Heart left ventricle (tissue), 16 donors: ENCODE measurements around the gene FEN1. TPM values are rescaled to one million over a fixed set of nuclear protein-coding genes. Genes with fewer than 3 reads are reported as not detected.

Experiments used
- ATAC-seq, 4 donors: fragments of 200-7000 bp; cut with Tn5 transposase; one replicate each; pipeline ENCODE4 v1.9.1; 2020 to 2022; ENCODE audit warnings: moderate library complexity in 4 of 4, mild to moderate bottlenecking in 3 of 4, moderate number of reproducible peaks in 1 of 4
- DNase-seq, 5 donors: peaks; one replicate each; pipeline ENCODE4 v3.0.0-alpha.2; 2020
- H3K27ac ChIP-seq, 12 donors: fragments of 200-600 bp; sonication (generic) in 4 of 12; one replicate each; pipeline versions ENCODE4 v1.5.0 to v1.8.0; 2016 to 2022; ENCODE audit warnings: mild to moderate bottlenecking in 2 of 12
- H3K27me3 ChIP-seq, 9 donors: fragments of 200-600 bp; sonication (generic) in 2 of 9; one replicate each; pipeline versions ENCODE4 v1.5.1 to v1.8.0; 2016 to 2022; ENCODE audit warnings: mild to moderate bottlenecking in 3 of 9
- H3K36me3 ChIP-seq, 9 donors: fragments of 200-600 bp; sonication (generic) in 2 of 9; one replicate each; pipeline versions ENCODE4 v1.5.0 to v1.8.0; 2018 to 2022; ENCODE audit warnings: mild to moderate bottlenecking in 2 of 9
- H3K4me1 ChIP-seq, 12 donors: fragments of 200-600 bp; sonication (generic) in 4 of 12; one replicate each; pipeline versions ENCODE4 v1.5.0 to v1.8.0; 2016 to 2022; ENCODE audit warnings: mild to moderate bottlenecking in 3 of 12
- H3K4me3 ChIP-seq, 12 donors: fragments of 200-600 bp; sonication (generic) in 4 of 12; one replicate each; pipeline versions ENCODE4 v1.5.0 to v1.8.0; 2017 to 2022; ENCODE audit warnings: mild to moderate bottlenecking in 9 of 12, moderate library complexity in 4 of 12
- H3K9me3 ChIP-seq, 12 donors: fragments of 200-600 bp; sonication (generic) in 4 of 12; one replicate each; pipeline versions ENCODE4 v1.5.0 to v1.8.0; 2016 to 2022; ENCODE audit warnings: mild to moderate bottlenecking in 1 of 12
- POLR2A ChIP-seq, 2 donors: fragments of 450-650 bp; IDR thresholded peaks; one replicate each; pipeline ENCODE4 v1.6.1; 2017; ENCODE audit warnings: antibody characterized with exemption in 2 of 2, mild to moderate bottlenecking in 2 of 2, moderate library complexity in 2 of 2
- WGBS, 4 donors: extraction: QIAGEN DNeasy Blood & Tissue Kit in 2 of 4; methylation state at CpG; one replicate each; pipeline versions ENCODE4 v1.1.5 to v1.1.7; 2013 to 2018; 5-methylcytosine and 5-hydroxymethylcytosine counted together
- intact Hi-C, 10 donors: fragments of 100-400 bp; cut with DNase I; formaldehyde crosslinking; loops; one replicate each; pipeline versions ENCODE4 v1.11.1 to v1.14.2; 2022
- polyA plus RNA-seq, 2 donors: library from polyadenylated mRNA; stranded (reverse); fragments of 200-250 nt; gene quantifications; one replicate each; pipeline ENCODE4 v1.2.3, GENCODE V29; 2013
- total RNA-seq, 9 donors: library from RNA; depleted of rRNA in 2 of 9; stranded (reverse); fragments of >200 nt in 2 of 9; fragmentation: NEBNext Ultra II Directional in 3 of 9; extraction: Animal tissue kit (Norgen Biotek cat#: 25700) in 3 of 9; gene quantifications; one replicate each; pipeline versions ENCODE4 v1.1.0 to v1.2.4, GENCODE V29; 2016 to 2023
- TF ChIP-seq, protein P1 (sequence below), 12 donors: fragments of 200-600 bp; sonication (generic) in 4 of 12; IDR thresholded peaks; one replicate each; pipeline versions ENCODE4 v1.5.0 to v1.8.0; 2018 to 2022; ENCODE audit warnings: antibody characterized with exemption in 12 of 12, mild to moderate bottlenecking in 5 of 12
- donor health status: ischemic (EF 13 %, LVEDD 7.1; RV severe dilation, severe dysfunction).
- donor health status: healthy with polysubstance abuse.
- donor health status: DM: no; HTN: yes; CAD: no.
- donor health status: DM: no; HTN: no; CAD: no.
- donor health status: ischemic (EF 25% LVEDD 6.9; RV normal size, moderate dysfunction).
- donor health status: ischemic (EF 25% LVEDD 5.7; RV mildly dilated, moderate dysfunction).
- donor health status: healthy.
- donor health status: DM: yes; HTN: yes; CAD: no.
- donor health status: ischemic (EF 35%, LVEDD 5.7; RV mildly dilated, moderate dysfunction).
- donor health status: nonischemic (EF 11% LVEDD 7.7; RV severe dilation, severe dysfunction).
- donor health status: DM: yes; HTN: yes; CAD: no.
- donor health status: PGD.
- donor health status: ischemic (EF 29% LVEDD 5.4; RV normal size, mild dysfunction).
- donor health status: nonischemic (EF 23%, LVEDD 6.1; RV moderate dilation, normal function).

FEN1 gene
- total and polyA plus RNA-seq, 11 donors = 2.6 to 13.7 (median 6.8) TPM

DNA sequence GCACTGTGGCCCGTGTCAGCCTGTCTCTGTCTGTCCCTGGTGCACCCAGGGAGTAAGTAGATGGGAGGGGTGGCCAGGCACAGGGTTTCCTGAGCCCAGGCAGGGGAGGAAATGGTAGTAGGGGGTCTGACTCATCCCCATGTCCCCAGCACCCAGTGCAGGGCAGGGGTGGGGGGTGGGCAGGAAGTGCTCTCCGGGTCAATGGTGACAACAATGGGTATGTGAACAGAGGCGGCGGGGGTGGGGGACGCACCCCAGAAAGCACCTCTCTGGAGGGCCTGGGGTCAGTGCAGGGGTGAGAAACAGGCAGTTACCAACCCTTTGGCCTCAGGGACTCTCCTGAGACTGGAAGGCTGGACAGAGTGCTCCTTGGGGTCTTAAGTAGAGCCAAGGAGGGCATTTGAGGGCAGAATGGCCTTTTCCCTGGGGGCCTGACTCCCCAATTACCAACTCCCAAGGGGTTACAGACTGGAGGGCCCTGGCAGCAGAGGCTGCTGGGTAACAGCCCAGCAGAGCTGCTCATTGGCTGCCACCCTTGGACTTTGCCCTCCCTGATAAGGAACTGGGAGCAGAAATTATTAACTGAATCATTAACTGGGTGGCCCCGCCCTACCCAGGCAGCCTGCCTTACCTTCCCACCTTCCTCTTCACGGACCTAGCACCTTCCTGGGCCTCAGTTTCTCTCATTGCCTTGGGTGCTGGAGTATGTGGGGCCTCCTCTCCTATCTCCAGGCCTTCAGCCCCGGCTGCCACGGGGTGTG, 36.1 kb upstream of the FEN1 start:
- no peak overlapping the region for H3K27ac ChIP-seq
- intact Hi-C loops = no loop called here
- no peaks in the 10 kb centered on the region for H3K36me3 ChIP-seq
- no peak overlapping the region for H3K4me3 ChIP-seq
- peaks cover 0 to 17% (median 2%) of the 10 kb centered on the region in 12 donors for H3K4me1 ChIP-seq
- ATAC-seq = no peak
- 73 to 78% (median 76%) methylated on average over 7 to 9 of the region's 9 CpGs for WGBS, 4 donors
- DNase-seq = no peak
- no peaks in the 10 kb centered on the region for H3K9me3 ChIP-seq
- H3K27me3 ChIP-seq = peaks cover 0 to 10% (median 2%) of the 10 kb centered on the region in 9 donors
- no peak for TF ChIP-seq POLR2A (IDR thresholded peaks at IDR 0.05)
- TF ChIP-seq, protein P1, sequence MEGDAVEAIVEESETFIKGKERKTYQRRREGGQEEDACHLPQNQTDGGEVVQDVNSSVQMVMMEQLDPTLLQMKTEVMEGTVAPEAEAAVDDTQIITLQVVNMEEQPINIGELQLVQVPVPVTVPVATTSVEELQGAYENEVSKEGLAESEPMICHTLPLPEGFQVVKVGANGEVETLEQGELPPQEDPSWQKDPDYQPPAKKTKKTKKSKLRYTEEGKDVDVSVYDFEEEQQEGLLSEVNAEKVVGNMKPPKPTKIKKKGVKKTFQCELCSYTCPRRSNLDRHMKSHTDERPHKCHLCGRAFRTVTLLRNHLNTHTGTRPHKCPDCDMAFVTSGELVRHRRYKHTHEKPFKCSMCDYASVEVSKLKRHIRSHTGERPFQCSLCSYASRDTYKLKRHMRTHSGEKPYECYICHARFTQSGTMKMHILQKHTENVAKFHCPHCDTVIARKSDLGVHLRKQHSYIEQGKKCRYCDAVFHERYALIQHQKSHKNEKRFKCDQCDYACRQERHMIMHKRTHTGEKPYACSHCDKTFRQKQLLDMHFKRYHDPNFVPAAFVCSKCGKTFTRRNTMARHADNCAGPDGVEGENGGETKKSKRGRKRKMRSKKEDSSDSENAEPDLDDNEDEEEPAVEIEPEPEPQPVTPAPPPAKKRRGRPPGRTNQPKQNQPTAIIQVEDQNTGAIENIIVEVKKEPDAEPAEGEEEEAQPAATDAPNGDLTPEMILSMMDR (IDR thresholded peaks at IDR 0.05) = no peak

DNA sequence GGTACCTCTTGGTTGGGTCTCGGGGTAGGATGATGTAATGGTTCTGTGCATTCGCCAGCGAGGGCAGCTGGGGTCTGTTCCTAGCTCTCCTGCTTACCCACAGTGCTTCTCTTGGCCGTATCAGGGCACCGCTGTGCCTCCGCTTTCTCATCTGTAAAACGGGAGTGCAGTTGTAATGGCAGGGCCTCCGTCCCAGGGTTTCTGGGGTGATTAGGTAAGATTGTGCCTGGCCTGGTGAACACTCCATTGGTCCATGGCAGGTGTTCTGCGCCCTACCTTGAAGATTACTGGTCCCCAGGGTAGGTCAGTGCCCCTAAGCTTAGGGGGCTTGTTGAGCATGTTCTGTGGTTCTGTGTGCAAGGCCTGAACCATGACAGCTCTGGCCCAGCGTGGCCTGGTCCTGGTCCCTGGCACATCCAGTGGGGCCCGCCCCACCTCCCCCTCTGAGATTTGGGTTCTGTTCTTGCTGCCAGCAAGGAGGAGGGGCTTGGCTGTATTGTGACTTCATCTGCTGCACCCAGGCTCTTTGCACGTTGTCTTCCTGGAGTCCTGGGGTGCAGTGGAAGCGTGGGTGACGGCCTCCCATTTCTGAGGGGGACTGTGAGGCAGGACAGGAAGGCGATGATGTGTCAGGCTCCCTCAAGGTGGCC, 35.4 kb upstream of the FEN1 start:
- intact Hi-C loops = no loop called here
- WGBS, 4 donors = 91 to 94% (median 93%) methylated on average over 15 of the region's 15 CpGs
- TF ChIP-seq POLR2A (IDR thresholded peaks at IDR 0.05) = no peak
- TF ChIP-seq, protein P1 (IDR thresholded peaks at IDR 0.05) = no peak
- ATAC-seq = no peak
- Histone ChIP-seq H3K4me1 (peaks cover 0 to 12% (median 0%) of the 10 kb centered on the region in 12 donors), H3K4me3 (no peak overlapping the region), H3K36me3 (no peaks in the 10 kb centered on the region), H3K27ac (no peak overlapping the region), H3K27me3 (peaks cover 0 to 10% (median 0%) of the 10 kb centered on the region in 9 donors), H3K9me3 (no peaks in the 10 kb centered on the region)
- DNase-seq = no peak

DNA sequence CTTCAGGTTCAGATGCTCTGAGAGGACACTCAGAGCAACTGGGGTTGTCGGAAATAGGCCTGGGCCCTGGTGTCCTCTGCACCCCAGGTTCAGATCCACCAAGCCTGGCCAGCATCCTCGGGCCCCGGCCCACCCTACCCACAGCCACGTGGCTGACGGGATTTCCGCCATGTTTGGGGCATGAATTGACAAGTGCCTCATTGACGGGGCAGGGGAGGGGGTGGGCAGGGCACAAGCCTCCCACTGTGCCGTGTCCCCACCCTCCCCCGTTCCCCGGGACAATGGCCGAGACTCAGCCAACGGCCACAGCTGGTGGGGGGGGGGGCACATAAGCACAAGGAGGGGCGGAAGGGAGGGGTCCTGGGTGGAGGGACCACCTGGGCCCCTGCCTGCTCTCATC, 31.8 kb upstream of the FEN1 start:
- ATAC-seq = no peak
- no peak for DNase-seq
- H3K4me3 ChIP-seq = no peak overlapping the region
- TF ChIP-seq, protein P1 (IDR thresholded peaks at IDR 0.05) = no peak
- no peak for TF ChIP-seq POLR2A (IDR thresholded peaks at IDR 0.05)
- no peaks in the 10 kb centered on the region for H3K9me3 ChIP-seq
- peaks cover 0 to 10% (median 0%) of the 10 kb centered on the region in 12 donors for H3K4me1 ChIP-seq
- no peaks in the 10 kb centered on the region for H3K36me3 ChIP-seq
- H3K27me3 ChIP-seq = peaks cover 0 to 7% (median 0%) of the 10 kb centered on the region in 9 donors
- WGBS, 4 donors = 64 to 79% (median 78%) methylated on average over 3 to 13 of the region's 13 CpGs
- no peak overlapping the region for H3K27ac ChIP-seq
- intact Hi-C loops = no loop called here

DNA sequence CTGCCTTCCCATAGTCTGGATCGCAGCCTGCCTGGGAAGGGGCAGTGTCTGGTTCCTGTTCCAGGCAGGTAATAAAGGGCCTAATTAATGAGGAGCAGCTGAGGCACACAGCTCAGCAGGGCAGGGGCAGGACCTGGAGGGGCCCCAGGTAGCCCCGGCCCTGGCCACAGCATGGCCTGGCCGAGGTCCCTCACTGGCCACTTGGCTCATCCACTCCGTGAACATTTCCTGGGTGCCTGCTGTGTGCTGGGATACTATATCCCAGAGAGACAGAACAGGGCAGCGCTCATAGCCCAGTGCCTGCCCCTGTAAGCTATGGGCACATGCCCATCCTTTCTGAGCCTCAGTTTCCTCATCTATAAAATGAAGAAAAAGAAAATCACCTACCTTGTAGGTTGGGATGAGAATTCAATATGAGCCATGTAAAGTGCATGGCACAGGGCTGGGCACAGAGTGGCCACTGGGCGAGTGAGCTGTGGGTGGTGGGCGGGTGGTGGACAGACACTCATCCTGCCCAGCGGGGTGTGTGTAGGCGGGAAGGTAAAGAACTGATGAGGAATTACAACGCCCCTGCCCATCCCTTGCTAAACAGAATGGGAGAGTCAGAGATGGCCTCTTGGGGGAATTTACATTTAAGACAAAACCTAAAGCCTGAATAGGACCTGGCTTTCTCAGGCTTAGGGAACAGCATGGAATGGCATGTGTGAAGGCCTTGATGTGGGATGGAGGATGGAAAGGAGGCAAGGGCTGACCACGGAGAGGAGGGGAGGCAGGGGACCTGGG, 31.1 kb upstream of the FEN1 start:
- TF ChIP-seq, protein P1 (IDR thresholded peaks at IDR 0.05) = no peak
- TF ChIP-seq POLR2A (IDR thresholded peaks at IDR 0.05) = no peak
- H3K4me3 ChIP-seq = no peak overlapping the region
- intact Hi-C loops = no loop called here
- peaks cover 0 to 7% (median 0%) of the 10 kb centered on the region in 9 donors for H3K27me3 ChIP-seq
- H3K9me3 ChIP-seq = no peaks in the 10 kb centered on the region
- ATAC-seq (no peak), DNase-seq (no peak)
- WGBS, 4 donors = 74 to 87% (median 83%) methylated on average over 11 of the region's 11 CpGs
- H3K36me3 ChIP-seq = no peaks in the 10 kb centered on the region
- peaks cover 0 to 7% (median 0%) of the 10 kb centered on the region in 12 donors for H3K4me1 ChIP-seq
- no peak overlapping the region for H3K27ac ChIP-seq
